ENCODE measurements around the gene ERBB4. TPM values are rescaled to one million over a fixed set of nuclear protein-coding genes. Genes with fewer than 3 reads are reported as not detected.

Gene ERBB4
- total and polyA plus RNA-seq, 10 of the 15 experiments (the other 5 are each of a cell fraction or from before 2014, with no cell fraction given) = under 0.01 to 0.23 (median 0.01) TPM; not detected in 4

DNA sequence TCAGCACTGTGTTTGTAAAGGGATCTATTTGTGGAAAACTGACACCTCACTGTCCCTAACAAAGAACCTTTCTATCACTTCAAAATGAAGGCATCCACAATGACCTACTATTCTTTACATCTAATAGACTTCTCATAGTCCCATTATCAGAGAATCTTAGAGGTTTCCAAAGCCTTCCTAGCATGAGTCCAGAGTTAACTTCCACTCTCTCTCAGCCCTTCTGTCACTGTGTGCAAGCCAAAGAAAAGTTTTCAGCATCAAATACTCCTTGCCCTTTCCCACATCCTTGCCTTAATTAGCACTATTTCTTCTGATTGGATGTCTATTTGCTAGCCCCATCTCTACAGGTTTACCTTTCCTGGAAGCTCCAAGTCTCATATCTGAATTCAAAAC is 178.5 kb downstream of the ERBB4 start:
- ChIA-PET CTCF (no interaction called here), RAD21 (ENCODE audit: unreplicated experiment) (no interaction called here), POLR2A (no interaction called here), SMC1A (ENCODE audit: uncharacterized antibody, unreplicated experiment) (no interaction called here)
- H3K9me3 ChIP-seq (replicated peaks; ENCODE audit: control insufficient read depth, insufficient read depth, low read length) = no peaks in the 10 kb centered on the region
- intact Hi-C loops (cut with micrococcal nuclease; ENCODE audit: unreplicated experiment) = no loop called here
- no peak for ATAC-seq
- H4K20me1 ChIP-seq (ENCODE audit: control insufficient read depth, insufficient read depth) = no peaks in the 10 kb centered on the region
- DNase-seq (ENCODE audit: low read depth, low spot score) = no peak
- H3K27ac ChIP-seq (ENCODE audit: control insufficient read depth, insufficient read depth) = no peak overlapping the region
- H3K79me2 ChIP-seq (ENCODE audit: control insufficient read depth, insufficient read depth, low read length) = no peaks in the 10 kb centered on the region
- H3K36me3 ChIP-seq (ENCODE audit: control insufficient read depth in 2 of 2, insufficient read depth in 2 of 2, low read length in 1 of 2) = no peaks in the 10 kb centered on the region
- no peak overlapping the region for H3K4me3 ChIP-seq
- H2AFZ ChIP-seq (ENCODE audit: control insufficient read depth, low read depth, low read length) = no peak overlapping the region
- in situ Hi-C loops (cut with MboI) = no loop called here
- H3K4me1 ChIP-seq (ENCODE audit: control insufficient read depth, insufficient read depth, low read length) = no peaks in the 10 kb centered on the region
- TF ChIP-seq POLR2AphosphoS2 (IDR thresholded peaks at IDR 0.05; ENCODE audit: low read depth, low read length) (no peak), SUPT20H (IDR thresholded peaks at IDR 0.05; ENCODE audit: borderline replicate concordance, control insufficient read depth, low read depth, low read length) (no peak), KLF5 (IDR thresholded peaks at IDR 0.05; ENCODE audit: partially characterized antibody) (no peak), NR2C2 (IDR thresholded peaks at IDR 0.05; ENCODE audit: borderline replicate concordance, control insufficient read depth, insufficient read length, low read depth) (no peak)
- TF ChIP-seq, protein P1, sequence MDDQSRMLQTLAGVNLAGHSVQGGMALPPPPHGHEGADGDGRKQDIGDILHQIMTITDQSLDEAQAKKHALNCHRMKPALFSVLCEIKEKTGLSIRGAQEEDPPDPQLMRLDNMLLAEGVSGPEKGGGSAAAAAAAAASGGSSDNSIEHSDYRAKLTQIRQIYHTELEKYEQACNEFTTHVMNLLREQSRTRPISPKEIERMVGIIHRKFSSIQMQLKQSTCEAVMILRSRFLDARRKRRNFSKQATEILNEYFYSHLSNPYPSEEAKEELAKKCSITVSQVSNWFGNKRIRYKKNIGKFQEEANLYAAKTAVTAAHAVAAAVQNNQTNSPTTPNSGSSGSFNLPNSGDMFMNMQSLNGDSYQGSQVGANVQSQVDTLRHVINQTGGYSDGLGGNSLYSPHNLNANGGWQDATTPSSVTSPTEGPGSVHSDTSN (IDR thresholded peaks at IDR 0.05; ENCODE audit: insufficient replicate concordance, low read depth, low read length) = no peak
- no peak overlapping the region for H3K9ac ChIP-seq (ENCODE audit: control insufficient read depth, insufficient read depth, low read length)
- H3K27me3 ChIP-seq (replicated peaks in 1 of 2; ENCODE audit: control insufficient read depth in 2 of 2, insufficient read depth in 2 of 2, low read length in 1 of 2) = no peaks in the 10 kb centered on the region
- no peak overlapping the region for H3K4me2 ChIP-seq (ENCODE audit: control insufficient read depth, insufficient read depth)
- no peak for FAIRE-seq
- BruUV-seq (replicated peaks) = no TSS peak

DNA sequence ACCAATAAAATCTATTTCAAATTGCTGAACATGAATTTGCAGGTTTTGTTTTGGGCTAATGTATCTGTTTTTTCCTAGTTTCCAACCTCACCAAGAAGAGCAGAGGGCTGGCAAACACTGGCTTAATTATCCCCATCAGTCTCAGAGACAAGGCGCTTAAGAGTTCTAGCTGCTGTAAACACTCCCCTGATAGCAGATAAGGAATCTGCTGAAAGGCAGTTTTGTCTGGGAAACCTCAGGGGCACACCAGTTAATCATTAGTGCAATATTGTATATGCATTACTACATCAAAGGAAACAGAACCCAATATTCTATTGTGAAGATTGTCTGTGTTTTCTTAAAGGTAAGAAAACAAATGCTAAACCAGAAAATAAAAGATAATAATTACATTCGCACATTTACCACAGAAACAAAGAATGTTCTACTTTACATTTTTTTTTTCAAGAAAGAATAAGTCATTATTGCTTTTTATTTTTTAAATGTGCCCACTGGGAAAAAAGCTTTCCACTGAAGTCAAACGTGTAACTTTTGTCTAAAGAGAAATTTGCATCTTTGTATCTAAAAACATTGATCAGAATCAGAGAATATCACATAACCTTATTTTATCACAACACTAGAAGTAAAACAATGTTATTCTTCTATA is 179.1 kb downstream of the ERBB4 start:
- Histone ChIP-seq H3K36me3 (ENCODE audit: control insufficient read depth in 2 of 2, insufficient read depth in 2 of 2, low read length in 1 of 2) (no peaks in the 10 kb centered on the region), H4K20me1 (ENCODE audit: control insufficient read depth, insufficient read depth) (no peaks in the 10 kb centered on the region), H3K4me3 (no peak overlapping the region), H3K9me3 (replicated peaks; ENCODE audit: control insufficient read depth, insufficient read depth, low read length) (no peaks in the 10 kb centered on the region), H3K4me1 (ENCODE audit: control insufficient read depth, insufficient read depth, low read length) (no peaks in the 10 kb centered on the region), H3K79me2 (ENCODE audit: control insufficient read depth, insufficient read depth, low read length) (no peaks in the 10 kb centered on the region), H3K4me2 (ENCODE audit: control insufficient read depth, insufficient read depth) (no peak overlapping the region), H3K9ac (ENCODE audit: control insufficient read depth, insufficient read depth, low read length) (no peak overlapping the region), H2AFZ (ENCODE audit: control insufficient read depth, low read depth, low read length) (no peak overlapping the region), H3K27ac (ENCODE audit: control insufficient read depth, insufficient read depth) (no peak overlapping the region), H3K27me3 (replicated peaks in 1 of 2; ENCODE audit: control insufficient read depth in 2 of 2, insufficient read depth in 2 of 2, low read length in 1 of 2) (no peaks in the 10 kb centered on the region)
- intact Hi-C loops (cut with micrococcal nuclease; ENCODE audit: unreplicated experiment) = no loop called here
- no TSS peak for BruUV-seq (replicated peaks)
- SMC1A ChIA-PET (ENCODE audit: uncharacterized antibody, unreplicated experiment) = no interaction called here
- no peak for ATAC-seq
- in situ Hi-C loops (cut with MboI) = no loop called here
- TF ChIP-seq, protein P2, sequence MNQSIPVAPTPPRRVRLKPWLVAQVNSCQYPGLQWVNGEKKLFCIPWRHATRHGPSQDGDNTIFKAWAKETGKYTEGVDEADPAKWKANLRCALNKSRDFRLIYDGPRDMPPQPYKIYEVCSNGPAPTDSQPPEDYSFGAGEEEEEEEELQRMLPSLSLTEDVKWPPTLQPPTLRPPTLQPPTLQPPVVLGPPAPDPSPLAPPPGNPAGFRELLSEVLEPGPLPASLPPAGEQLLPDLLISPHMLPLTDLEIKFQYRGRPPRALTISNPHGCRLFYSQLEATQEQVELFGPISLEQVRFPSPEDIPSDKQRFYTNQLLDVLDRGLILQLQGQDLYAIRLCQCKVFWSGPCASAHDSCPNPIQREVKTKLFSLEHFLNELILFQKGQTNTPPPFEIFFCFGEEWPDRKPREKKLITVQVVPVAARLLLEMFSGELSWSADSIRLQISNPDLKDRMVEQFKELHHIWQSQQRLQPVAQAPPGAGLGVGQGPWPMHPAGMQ (IDR thresholded peaks at IDR 0.05; ENCODE audit: borderline replicate concordance) = no peak
- TF ChIP-seq ZNF274 (IDR thresholded peaks at IDR 0.05; ENCODE audit: insufficient read depth, insufficient read length) = no peak
- no peak for TF ChIP-seq ZSCAN29 (IDR thresholded peaks at IDR 0.05)
- no peak for TF ChIP-seq MEF2A (IDR thresholded peaks at IDR 0.05; ENCODE audit: insufficient read depth, low read depth, low read length)
- DNase-seq (ENCODE audit: low read depth, low spot score) = no peak
- RAD21 ChIA-PET (ENCODE audit: unreplicated experiment) = no interaction called here
- POLR2A ChIA-PET = no interaction called here
- CTCF ChIA-PET = no interaction called here
- no peak for FAIRE-seq
- 50% methylated on average over 3 of the region's 3 CpGs for WGBS (ENCODE audit: insufficient coverage, insufficient replicate concordance, low lambda C conversion rate, missing lambda C conversion rate)
